ENCODE data around the gene PDLIM1. TPM values are rescaled to one million over a fixed set of nuclear protein-coding genes. Genes with fewer than 3 reads are reported as not detected.

PDLIM1 gene
- total RNA-seq, 4 donors from 2014 or later = 113 to 150 (median 128) TPM

GRCh38 chr10:95326396-95326795, 35.6 kb upstream of the PDLIM1 start:
- no peak for TF ChIP-seq POLR2A (IDR thresholded peaks at IDR 0.05)
- TF ChIP-seq CTCF (IDR thresholded peaks at IDR 0.05) = no peak
- no peak for TF ChIP-seq EP300 (IDR thresholded peaks at IDR 0.05)
- Histone ChIP-seq H3K9me3 (no peaks in the 10 kb centered on the region), H3K4me3 (no peak overlapping the region), H3K27me3 (no peaks in the 10 kb centered on the region), H3K36me3 (peaks cover 0 to 78% (median 0%) of the 10 kb centered on the region in 3 donors), H3K4me1 (peaks cover 0 to 12% (median 0%) of the 10 kb centered on the region in 4 donors), H3K27ac (no peak overlapping the region)
- DNase-seq (ENCODE audit: low spot score in 2 of 2) = no peak
- WGBS, 2 donors = 86 to 87% methylated on average over 2 of the region's 2 CpGs

- TF ChIP-seq EP300 (IDR thresholded peaks at IDR 0.05) = no peak
- TF ChIP-seq CTCF (IDR thresholded peaks at IDR 0.05) = no peak
- TF ChIP-seq POLR2A (IDR thresholded peaks at IDR 0.05) = no peak
- H3K27me3 ChIP-seq = no peaks in the 10 kb centered on the region
- no peak overlapping the region for H3K4me3 ChIP-seq
- H3K27ac ChIP-seq = no peak overlapping the region
- no peak for DNase-seq (ENCODE audit: low spot score in 2 of 2)
- 90 to 92% methylated on average over 2 of the region's 2 CpGs for WGBS, 2 donors
- peaks cover 0 to 78% (median 0%) of the 10 kb centered on the region in 3 donors for H3K36me3 ChIP-seq
- H3K9me3 ChIP-seq = no peaks in the 10 kb centered on the region
- H3K4me1 ChIP-seq = peaks cover 0 to 12% (median 0%) of the 10 kb centered on the region in 4 donors
Observed at GRCh38 chr10:95325863-95326262, 35.1 kb upstream of the PDLIM1 start.

- H3K27me3 ChIP-seq = no peaks in the 10 kb centered on the region
- TF ChIP-seq POLR2A (IDR thresholded peaks at IDR 0.05) = no peak
- no peak for TF ChIP-seq CTCF (IDR thresholded peaks at IDR 0.05)
- TF ChIP-seq EP300 (IDR thresholded peaks at IDR 0.05) = no peak
- H3K4me3 ChIP-seq = no peak overlapping the region
- H3K36me3 ChIP-seq = peaks cover 0 to 80% (median 0%) of the 10 kb centered on the region in 3 donors
- no peaks in the 10 kb centered on the region for H3K9me3 ChIP-seq
- peaks cover 0 to 15% (median 0%) of the 10 kb centered on the region in 4 donors for H3K4me1 ChIP-seq
- DNase-seq (ENCODE audit: low spot score in 2 of 2) = no peak
- WGBS, 2 donors = 68 to 75% methylated on average over 11 of the region's 11 CpGs
- H3K27ac ChIP-seq = no peak overlapping the region
Observed at GRCh38 chr10:95324436-95325268, 33.8 kb upstream of the PDLIM1 start.

- Histone ChIP-seq H3K36me3 (peaks cover 0 to 91% (median 0%) of the 10 kb centered on the region in 3 donors), H3K27ac (no peak overlapping the region), H3K9me3 (no peaks in the 10 kb centered on the region), H3K4me3 (no peak overlapping the region), H3K27me3 (no peaks in the 10 kb centered on the region), H3K4me1 (peaks cover 0 to 7% (median 2%) of the 10 kb centered on the region in 4 donors)
- WGBS, 2 donors = 85 to 89% methylated on average over 10 of the region's 10 CpGs
- TF ChIP-seq POLR2A (IDR thresholded peaks at IDR 0.05) (no peak), CTCF (IDR thresholded peaks at IDR 0.05) (no peak), EP300 (IDR thresholded peaks at IDR 0.05) (no peak)
- no peak for DNase-seq (ENCODE audit: low spot score in 2 of 2)
Observed at GRCh38 chr10:95321554-95322301, 30.9 kb upstream of the PDLIM1 start.

- Histone ChIP-seq H3K36me3 (peaks cover 0 to 96% (median 2%) of the 10 kb centered on the region in 3 donors), H3K4me3 (no peak overlapping the region), H3K27ac (no peak overlapping the region), H3K4me1 (peaks cover 0 to 4% (median 2%) of the 10 kb centered on the region in 4 donors), H3K9me3 (no peaks in the 10 kb centered on the region), H3K27me3 (no peaks in the 10 kb centered on the region)
- DNase-seq (ENCODE audit: low spot score in 2 of 2) = no peak
- TF ChIP-seq POLR2A (IDR thresholded peaks at IDR 0.05) = no peak
- no peak for TF ChIP-seq CTCF (IDR thresholded peaks at IDR 0.05)
- no peak for TF ChIP-seq EP300 (IDR thresholded peaks at IDR 0.05)
Observed at GRCh38 chr10:95319239-95319638, 28.4 kb upstream of the PDLIM1 start.

All from tibial nerve (tissue), 4 donors.